GM15510 (cell line): ENCODE results near the gene ATP8B3.

Experiments
- POLR2A ChIP-seq: IDR thresholded peaks from 3 replicates; pipeline ENCODE4 v1.6.1; 2011; ENCODE audit warnings: borderline replicate concordance; ENCODE audit not compliant: insufficient read length; ENCODE audit errors: extremely low read depth

Gene ATP8B3

DNA sequence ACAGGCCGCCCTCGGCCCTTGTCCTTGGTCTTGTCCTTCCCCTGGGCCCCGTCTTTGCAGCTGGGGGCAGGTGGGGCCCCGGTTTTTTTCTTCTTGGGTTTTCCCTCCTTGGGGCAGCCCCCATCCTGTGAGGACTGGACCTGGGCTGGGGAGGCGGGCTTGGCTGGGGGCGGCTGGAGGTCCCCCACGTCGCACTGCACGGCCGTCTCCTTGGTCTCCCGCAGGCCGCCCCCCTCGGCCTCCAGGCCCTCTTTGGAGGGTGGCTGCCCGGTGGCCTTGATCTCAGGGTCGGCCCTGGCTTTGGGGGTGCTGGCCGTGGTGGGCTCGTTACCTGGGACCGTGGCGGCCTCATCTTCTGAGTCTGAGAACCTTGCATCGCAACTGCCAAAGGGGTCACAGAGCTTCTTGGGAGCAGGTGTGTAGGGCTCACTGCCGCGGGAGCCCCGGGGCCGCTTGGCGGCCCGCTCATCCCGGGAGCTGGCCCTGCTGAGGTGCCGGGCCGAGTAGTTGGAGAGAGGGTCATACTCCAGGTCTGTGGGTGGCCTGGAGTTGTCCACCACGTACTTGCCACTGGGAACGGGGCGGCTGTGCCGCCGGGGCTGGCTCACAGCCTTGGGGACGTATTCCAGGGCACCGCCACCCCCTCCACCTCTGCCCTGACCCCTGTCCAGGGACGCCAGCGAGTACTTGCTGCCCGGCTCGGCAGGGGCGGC lies 15.6 kb upstream of the ATP8B3 start:
- TF ChIP-seq POLR2A, result no peak

DNA sequence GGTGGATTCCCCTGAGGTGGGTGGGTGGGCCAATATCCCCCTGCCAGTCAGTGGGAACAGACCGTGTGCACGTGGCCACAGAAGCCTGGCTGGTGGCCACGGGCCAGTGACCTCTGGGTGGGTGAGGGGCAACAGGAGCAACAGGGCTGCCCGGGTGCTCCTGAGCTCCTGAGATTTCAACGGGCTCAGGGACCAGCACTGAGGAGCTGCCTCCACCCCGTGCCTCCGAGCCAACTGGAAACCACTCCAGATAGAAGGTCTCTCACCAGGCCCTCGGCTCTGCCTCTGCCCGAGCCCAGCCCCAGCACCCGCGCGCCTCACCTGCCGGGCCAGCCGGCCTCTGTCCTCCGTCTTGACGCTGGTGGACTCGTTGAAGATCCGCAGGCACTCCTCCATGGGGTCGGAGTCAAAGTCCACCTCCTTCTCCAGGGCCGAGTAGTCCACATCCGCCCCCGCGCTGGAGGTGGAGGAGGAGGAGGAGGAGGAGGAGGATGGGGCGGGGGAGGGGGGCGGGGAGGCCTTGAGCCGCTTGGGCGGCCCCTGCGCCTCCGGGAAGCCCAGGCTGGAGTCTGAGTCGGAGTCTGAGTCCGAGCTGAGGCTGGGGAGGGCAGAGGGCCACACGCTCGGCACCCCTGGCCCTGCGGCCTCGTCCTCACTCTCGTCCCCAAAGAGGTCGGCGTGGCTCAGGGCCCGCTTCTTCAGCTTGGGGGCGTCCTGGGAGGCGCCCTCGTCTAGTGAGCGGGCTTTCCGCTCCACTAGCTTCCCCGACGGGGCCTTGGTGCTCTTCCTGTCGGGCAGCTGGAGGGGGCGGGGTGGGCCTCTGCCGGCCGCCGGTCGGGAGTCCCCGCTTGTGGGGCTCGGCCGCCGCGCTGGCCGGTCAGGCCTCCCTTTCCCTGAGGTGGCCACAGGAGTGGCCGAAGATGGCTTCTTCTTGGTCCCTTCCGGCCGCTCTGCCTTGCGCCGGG lies 14.8 kb upstream of the ATP8B3 start:
- no peak for TF ChIP-seq POLR2A

DNA sequence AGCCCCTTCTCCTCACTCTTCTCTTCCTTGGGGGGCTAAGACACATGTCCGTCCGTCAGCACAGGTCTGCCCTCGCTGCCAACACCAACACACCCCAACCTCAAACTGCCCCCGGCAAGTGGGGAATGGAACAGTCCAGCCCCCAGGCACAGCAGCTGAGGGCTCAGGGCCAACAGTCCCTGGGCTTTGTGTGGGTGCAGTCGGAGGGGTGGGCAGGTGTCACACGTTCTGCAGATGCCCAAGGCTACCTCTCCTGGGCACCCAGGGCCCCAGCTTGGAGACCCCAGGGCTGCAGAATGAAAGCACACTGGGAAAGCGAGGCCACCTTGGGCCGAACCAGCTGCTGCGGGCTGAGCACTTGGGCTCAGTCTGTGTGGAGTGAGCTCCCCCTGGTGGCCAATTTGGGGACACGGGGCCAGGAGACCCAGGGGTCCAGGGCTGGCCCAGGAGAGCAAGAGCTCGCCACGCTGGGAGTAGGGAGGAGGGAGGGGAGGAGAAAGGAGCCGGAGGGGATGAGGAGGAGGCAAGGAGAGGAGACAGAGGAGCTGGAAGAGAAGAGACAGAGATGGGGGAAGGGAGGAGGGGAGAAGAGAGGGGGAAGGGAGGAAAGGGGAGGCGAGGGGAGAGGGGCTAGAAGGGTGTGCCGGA lies 14.0 kb upstream of the ATP8B3 start:
- TF ChIP-seq POLR2A, result no peak

DNA sequence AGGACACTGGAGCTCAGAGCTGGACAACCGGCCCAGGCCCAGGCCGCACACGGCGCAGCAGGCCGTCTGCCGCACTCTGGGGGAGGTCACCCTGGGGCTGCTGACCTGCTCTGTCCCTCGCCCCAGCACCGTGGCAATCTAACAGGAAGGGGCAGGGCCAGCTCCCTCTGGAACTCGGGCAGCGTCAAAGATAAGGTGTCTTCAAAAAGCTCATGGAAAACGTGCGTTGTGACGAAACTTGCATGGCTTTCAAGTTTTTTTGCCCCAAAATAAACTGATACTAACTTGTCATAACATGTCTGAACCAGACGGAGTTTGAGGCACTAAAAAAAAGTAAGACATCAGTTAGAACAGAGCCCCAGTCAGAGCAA lies 12.2 kb upstream of the ATP8B3 start:
- TF ChIP-seq POLR2A, result no peak

DNA sequence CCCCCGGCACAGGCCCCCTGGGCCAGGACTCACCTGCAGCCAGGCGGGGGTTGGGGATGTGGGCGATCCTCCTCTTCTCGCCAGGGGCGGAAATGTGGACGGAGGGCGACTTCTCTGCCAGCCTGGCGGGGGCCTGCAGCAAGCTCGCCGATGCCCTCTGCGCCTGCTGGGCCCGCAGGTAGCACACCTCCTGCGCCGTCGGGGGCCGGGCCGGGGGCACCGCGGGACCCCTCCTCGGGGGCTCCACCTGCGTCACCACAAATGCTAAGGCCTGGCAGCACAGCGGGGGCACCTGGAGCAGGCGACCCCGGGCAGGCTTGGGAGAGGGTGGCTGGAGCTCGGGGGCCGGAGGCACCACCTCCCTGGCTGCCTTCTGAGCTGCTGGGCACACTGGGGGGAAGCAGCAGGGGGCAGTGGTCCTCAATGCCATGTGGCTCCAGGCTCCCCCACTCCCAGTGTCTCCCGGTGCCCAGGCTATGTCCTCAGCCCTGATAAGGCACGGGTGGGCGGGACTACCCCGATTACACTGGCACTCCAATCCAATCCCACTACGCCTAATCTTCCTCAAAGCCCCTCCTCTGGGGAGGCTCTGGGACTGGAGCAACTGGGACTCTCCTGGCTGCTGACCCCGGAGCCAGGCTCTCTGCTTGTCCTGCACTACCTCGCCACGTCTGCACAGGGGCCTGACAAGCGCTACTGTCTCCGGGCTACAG lies 11.6 kb upstream of the ATP8B3 start:
- no peak for TF ChIP-seq POLR2A

DNA sequence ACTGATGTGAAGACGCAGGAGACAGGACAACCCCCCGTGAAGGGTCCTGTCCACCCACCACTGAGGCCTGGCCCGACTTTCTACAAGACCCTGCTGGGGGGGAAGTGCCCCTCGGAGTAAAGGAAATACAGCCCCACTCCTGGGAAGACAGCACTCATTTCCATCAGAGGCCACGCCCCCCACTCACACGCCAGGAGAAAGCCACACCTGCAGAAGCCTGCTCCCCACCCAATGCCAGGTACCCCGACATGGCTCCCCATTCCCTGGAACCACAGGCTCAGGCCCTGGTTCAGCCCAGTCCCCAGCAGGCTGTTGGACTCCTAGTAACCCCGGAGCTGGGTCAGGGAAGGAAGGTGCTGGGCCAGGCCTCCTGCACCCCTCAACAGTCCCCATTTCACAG lies 10.9 kb upstream of the ATP8B3 start:
- no peak for TF ChIP-seq POLR2A

DNA sequence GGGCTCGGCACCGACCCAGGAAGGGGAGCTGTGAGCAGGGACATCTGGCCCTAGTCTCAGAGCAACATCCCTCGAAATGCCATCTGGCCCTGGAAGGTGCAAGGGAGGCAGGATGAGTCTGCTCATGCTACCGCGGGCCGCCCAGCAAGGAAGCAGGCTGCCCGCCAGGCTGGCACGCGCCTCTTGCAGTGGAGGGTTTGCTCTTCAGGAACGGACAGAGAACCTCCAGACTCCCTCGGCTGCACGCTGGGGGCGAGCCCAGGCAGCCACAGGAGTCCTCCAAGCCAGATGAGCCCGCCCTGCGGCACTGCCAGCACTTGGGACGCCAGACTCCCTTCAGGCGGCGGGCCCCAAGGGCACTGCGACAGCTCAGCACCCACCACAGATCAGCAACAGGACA lies 10.1 kb upstream of the ATP8B3 start:
- TF ChIP-seq POLR2A, result no peak

DNA sequence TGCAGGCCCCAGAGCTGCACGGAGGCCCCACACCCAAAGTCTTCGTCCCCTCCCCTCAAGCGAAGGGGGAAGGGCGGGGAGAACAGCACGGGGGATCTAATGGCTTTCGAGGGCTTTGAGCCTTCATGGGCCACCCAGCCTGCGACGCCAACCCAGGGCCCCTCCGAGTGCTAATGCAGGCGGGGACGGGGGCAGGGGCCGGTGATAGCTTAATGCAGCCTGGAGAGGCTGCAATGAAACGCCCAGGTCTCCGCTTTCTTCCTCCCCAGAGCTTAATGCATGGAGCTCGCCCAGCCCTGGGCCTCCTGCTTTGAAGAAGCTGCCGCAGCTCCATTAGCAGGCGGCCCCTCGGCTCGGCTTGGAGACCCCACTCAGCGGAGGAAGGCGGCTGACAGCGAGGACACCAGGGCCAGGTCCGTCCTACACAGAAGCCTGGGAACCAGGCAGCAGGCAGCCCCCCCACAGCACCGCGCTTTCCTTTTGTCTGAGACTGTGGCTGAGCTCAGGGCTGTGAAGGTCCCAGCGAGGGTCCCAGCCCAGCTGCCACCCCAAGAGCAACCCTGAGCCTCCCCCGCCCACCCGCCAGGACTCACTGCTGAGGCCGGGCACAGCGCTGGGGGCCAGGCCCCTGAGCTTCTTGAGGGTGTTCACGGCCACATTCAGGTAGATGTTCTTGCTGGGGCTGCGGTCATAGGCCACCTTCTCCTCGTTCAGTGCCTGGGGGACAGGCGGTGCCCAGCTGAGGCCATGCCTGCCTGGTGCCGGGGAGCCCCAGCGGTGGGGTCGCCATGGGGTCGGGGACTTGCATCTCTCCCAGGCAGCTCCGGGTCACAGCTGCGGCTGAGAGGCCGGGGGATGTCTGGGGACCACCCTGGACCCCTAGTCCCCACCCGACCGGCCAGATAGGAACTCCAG lies 7.5 kb upstream of the ATP8B3 start:
- TF ChIP-seq POLR2A, result no peak

DNA sequence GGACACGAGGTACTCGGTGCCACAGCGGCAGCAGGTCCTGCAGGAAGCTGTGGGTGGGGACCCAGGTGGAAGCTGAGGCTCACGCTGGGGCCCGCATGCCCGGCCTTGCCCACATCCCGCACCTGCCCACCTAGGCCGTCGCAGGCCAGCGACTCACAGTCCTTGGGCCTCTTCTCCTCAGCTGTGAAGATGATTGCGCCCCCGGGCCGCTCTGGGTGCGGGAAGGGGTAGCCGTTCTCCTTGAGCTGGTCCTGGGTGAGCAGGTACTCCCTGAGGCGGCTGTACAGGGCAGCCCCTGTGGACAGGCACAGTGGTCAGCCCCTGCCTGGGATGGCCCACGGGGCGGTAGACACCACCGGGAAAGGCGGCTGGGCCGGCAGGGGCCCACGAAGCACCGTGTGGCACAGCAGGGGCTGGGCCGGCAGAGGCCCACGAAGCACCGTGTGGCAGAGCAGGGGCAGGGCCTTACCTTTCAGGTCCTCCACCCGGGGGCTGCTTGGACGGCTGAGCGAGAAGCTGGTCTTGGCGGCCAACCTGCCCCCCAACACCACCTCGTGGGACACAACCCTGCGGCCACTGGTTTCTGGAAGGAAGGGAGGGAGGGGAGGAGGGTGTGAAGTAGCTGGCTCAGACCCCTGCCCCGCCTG lies 6.6 kb upstream of the ATP8B3 start:
- no peak for TF ChIP-seq POLR2A

DNA sequence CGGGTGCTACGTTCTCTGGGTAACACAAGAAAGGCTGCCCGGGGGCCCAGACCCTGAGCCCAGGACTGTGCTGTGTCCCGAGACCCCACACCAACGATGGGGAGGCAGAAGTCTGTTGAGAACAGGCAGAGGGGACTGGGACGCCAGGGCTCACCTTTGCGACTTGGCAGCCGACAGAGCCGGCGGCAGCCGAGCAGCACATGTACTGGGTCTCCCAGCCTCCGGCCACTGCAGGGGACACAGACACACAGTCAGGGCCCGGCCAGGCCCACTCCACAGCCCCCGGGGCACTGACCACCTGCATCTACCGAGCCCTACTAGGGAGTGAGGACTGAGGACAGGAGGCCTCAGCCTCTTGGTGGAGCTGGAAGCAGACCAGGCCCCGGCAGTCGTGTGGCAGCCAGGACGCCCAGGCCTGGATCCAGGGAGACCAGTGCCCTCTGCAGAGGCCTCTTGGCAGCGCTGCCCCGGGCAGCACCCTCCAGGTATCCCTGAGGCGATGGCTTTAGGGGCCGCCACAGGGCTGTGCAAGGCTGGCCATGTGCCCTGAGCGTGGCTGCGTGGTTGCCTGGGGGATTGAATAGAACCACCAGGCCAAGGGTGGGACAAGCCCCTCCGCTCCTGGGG lies 5.6 kb upstream of the ATP8B3 start:
- TF ChIP-seq POLR2A, result no peak

DNA sequence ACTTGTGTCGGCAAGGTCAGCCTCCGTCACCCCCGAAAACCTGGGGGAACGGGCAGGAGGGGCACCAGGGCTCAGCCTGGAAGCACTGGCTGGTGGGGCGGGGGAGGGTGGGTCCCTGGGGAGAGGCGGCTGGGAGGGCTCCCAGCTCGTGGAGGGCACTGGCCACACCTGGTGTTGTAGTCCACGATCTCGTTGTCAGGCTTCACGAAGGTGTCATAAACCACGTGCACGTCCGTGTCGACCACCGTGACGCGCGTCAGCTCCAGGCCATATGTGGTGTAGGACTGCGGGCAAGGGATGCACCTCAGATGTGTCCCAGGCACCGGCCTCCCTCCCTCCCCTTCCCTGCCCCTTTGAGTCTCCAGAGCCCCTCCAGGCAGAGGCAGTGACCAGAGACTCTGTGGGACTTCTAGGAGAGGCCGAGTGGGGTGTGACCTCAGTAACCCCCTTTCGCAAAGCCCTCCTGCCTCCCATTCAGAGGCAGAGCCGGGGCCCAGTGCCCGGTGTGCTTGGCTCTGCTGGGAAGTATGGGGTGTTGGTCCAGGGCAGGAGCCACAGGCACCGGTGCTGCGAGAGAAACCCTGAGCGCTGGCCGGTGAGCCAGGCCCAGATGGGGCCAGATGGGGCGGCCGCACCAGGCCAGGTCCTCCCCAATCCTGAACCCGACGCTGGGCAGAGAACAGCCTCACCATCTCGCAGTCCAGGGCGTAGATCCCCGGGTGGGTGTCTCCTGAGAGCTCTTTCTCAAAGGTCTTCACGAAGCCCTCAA lies 4.6 kb upstream of the ATP8B3 start:
- peak; percentile 8 for TF ChIP-seq POLR2A

DNA sequence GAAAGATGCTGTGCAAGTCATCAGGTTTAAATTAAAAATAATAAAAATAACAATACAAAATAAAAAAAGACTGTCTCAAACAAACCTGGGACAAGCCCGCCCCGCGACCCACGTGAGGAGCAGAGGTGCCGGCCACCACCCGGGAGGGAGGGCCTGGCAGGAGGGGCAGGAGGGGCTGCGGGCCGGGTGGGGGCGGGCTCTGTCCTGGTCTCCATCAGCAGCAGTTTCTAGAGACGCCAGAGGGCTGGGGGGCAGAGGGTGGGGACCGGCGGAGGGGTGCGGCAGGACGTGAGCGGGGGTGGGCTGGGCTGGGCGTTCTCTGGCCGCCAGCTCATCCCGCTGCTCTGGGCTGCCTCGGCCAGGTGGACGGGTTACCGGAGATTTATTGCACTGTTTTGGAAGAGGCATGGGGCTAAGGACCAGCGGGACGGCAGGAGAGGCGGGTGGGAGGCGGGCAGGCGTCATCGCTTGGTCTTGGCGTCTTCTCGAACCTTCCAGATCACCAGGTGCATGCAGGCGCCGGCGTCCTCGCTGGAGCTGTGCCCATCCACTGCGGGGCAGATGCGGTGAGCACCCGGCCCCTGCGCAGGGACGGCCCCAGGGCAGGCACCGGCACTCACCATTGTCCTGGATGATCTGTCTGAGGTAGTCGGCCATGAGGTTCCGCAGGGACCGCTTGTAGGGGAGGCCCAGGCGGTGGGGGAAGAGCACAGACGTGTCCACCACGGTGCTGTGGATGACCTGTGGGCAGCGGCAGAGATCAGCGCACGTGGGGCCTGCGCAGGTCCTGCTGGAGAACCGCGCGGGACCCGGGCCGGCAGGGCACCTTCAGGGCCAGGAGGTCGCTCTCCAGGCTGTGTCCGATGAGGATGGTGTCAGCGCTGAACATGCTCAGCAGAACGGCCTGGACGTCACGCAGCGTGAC lies 3.8 kb upstream of the ATP8B3 start:
- TF ChIP-seq POLR2A, result peak; percentile 9
